ENCODE data around the gene FBP1. TPM values are rescaled to one million over a fixed set of nuclear protein-coding genes. Genes with fewer than 3 reads are reported as not detected.

The FBP1 gene
- total RNA-seq, 1 experiment from 2014 or later = 1.9 TPM

DNA sequence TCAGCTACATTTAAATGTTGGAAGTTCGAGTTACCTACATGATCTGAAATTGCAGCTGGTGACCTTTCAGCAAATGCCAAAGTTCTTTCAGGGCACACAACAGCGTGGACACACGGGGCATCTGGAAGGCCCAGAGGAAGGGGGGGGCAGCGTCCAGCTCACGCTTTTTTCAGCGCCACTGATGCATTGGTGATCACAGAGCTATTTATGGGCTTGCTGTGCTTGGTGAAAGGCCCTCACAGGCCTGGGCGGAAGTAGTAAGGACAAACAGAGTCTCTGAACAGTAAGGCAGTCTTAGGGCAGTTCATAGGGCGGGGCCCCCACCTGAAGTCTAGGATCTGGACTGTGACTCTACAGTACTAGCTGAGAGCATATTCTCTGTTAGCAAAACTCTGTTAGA lies 39.1 kb downstream of the FBP1 start:
- H3T11ph ChIP-seq (ENCODE audit: low read length) = no peak overlapping the region
- no peaks in the 10 kb centered on the region for H3K4me1 ChIP-seq (ENCODE audit: insufficient read depth, low read length)
- peaks cover 12% of the 10 kb centered on the region for H3K27me3 Mint-ChIP-seq (ENCODE audit: low read depth)
- H4K8ac ChIP-seq (replicated peaks; ENCODE audit: insufficient read length, low read depth, low read length) = no peak overlapping the region
- no peak overlapping the region for H3K56ac ChIP-seq (ENCODE audit: insufficient read length, low read depth, low read length)
- no peaks in the 10 kb centered on the region for H4K20me1 ChIP-seq (ENCODE audit: control insufficient read depth, insufficient read depth, insufficient read length)
- H3K18ac ChIP-seq (ENCODE audit: insufficient read length, low read depth, low read length) = no peak overlapping the region
- WGBS (ENCODE audit: extremely low coverage, insufficient read length, low lambda C conversion rate) = no CpG with 5 or more reads among the region's 8 CpGs
- H3K79me1 ChIP-seq (ENCODE audit: insufficient read depth, low read depth, low read length, poor library complexity, severe bottlenecking) = no peaks in the 10 kb centered on the region
- H3K4ac ChIP-seq (ENCODE audit: low read depth, low read length) = no peak overlapping the region
- no peaks in the 10 kb centered on the region for H3K36me3 Mint-ChIP-seq (ENCODE audit: insufficient read depth in 1 of 3, low read depth in 3 of 3)
- H2BK120ac ChIP-seq (ENCODE audit: low read depth, low read length, poor library complexity, severe bottlenecking) = no peak overlapping the region
- no peaks in the 10 kb centered on the region for H3K79me2 ChIP-seq (ENCODE audit: insufficient read depth, low read length)
- no peak overlapping the region for H2AK5ac ChIP-seq (ENCODE audit: insufficient read length, low read length)
- no peak overlapping the region for H2BK5ac ChIP-seq (ENCODE audit: insufficient read length, low read length)
- H2AFZ ChIP-seq (ENCODE audit: low read length) = no peak overlapping the region
- no peak overlapping the region for H4K91ac ChIP-seq (ENCODE audit: insufficient read length, low read depth, low read length)
- H3K4me2 ChIP-seq (ENCODE audit: insufficient read depth, insufficient read length, low read length) = no peak overlapping the region
- TF ChIP-seq CTCF (conservative IDR thresholded peaks at IDR 0.05) = no peak
- peaks cover 1% of the 10 kb centered on the region for H3K23me2 ChIP-seq (ENCODE audit: insufficient read length, low read depth, low read length, poor library complexity, severe bottlenecking)
- no peak overlapping the region for H2BK20ac ChIP-seq (ENCODE audit: low read depth, low read length, poor library complexity, severe bottlenecking)
- H3K4me3 Mint-ChIP-seq = no peak overlapping the region
- no peak overlapping the region for H3K9ac ChIP-seq (ENCODE audit: extremely low read depth, insufficient read length, low read length)
- H2BK15ac ChIP-seq (ENCODE audit: low read depth, low read length) = no peak overlapping the region
- no peak overlapping the region for H3K14ac ChIP-seq (ENCODE audit: insufficient read depth, low read length)
- H3K4me1 Mint-ChIP-seq = peaks cover 5 to 11% of the 10 kb centered on the region in 2 experiments
- H3K23ac ChIP-seq (ENCODE audit: insufficient read length, low read depth, low read length) = no peak overlapping the region
- H3K9me3 ChIP-seq (ENCODE audit: control insufficient read depth, low read depth, low read length) = no peaks in the 10 kb centered on the region
- H4K5ac ChIP-seq (ENCODE audit: insufficient read length, low read depth, low read length) = no peak overlapping the region
- no peak overlapping the region for H3K27ac ChIP-seq (ENCODE audit: insufficient read length, low read depth, low read length)
- no peak for DNase-seq
- H2BK12ac ChIP-seq (ENCODE audit: insufficient read length, low read depth, low read length) = no peak overlapping the region
- H3K9me3 Mint-ChIP-seq = no peaks in the 10 kb centered on the region
- no peaks in the 10 kb centered on the region for H3K27me3 ChIP-seq (ENCODE audit: insufficient read depth, low read length)
- no peak overlapping the region for H3K27ac Mint-ChIP-seq

All from H9 (cell line).